NT2/D1 (cell line): ENCODE results near the gene RGS17.

Experiments
- DNase-seq: peaks from one replicate; pipeline ENCODE4 v3.0.0-alpha.2; 2011; ENCODE audit warnings: low read depth, low spot score
- H3K27me3 ChIP-seq: 2 replicates; pipeline ENCODE4 v1.6.0; 2011; ENCODE audit warnings: mild to moderate bottlenecking; ENCODE audit not compliant: insufficient read length, insufficient read depth
- H3K36me3 ChIP-seq: 2 replicates; pipeline ENCODE4 v1.6.1; 2011; ENCODE audit warnings: mild to moderate bottlenecking, low read length, mixed read lengths; ENCODE audit not compliant: insufficient read depth, insufficient read length
- H3K4me1 ChIP-seq: 2 replicates; pipeline ENCODE4 v1.5.1; 2011; ENCODE audit not compliant: insufficient read depth, insufficient read length
- H3K4me3 ChIP-seq: 2 replicates; pipeline ENCODE4 v1.5.1; 2011; ENCODE audit warnings: low read depth; ENCODE audit not compliant: insufficient read length
- H3K9ac ChIP-seq: 2 replicates; pipeline ENCODE4 v1.6.0; 2011; ENCODE audit warnings: low read depth; ENCODE audit not compliant: insufficient read length
- H3K9me3 ChIP-seq: 2 replicates; pipeline ENCODE4 v1.5.1; 2011; ENCODE audit warnings: mild to moderate bottlenecking, low read length; ENCODE audit not compliant: insufficient read depth
- SUZ12 ChIP-seq: IDR thresholded peaks from 2 replicates; pipeline ENCODE4 v1.6.1; 2011; ENCODE audit not compliant: insufficient read length, insufficient read depth; ENCODE audit errors: extremely low read depth
- YY1 ChIP-seq: IDR thresholded peaks from 2 replicates; pipeline ENCODE4 v1.6.1; 2011; ENCODE audit not compliant: insufficient read length, insufficient read depth
- ZNF274 ChIP-seq: IDR thresholded peaks from 2 replicates; pipeline ENCODE4 v1.6.1; 2011; ENCODE audit warnings: mild to moderate bottlenecking, low read depth, low read length

RGS17 gene

DNA sequence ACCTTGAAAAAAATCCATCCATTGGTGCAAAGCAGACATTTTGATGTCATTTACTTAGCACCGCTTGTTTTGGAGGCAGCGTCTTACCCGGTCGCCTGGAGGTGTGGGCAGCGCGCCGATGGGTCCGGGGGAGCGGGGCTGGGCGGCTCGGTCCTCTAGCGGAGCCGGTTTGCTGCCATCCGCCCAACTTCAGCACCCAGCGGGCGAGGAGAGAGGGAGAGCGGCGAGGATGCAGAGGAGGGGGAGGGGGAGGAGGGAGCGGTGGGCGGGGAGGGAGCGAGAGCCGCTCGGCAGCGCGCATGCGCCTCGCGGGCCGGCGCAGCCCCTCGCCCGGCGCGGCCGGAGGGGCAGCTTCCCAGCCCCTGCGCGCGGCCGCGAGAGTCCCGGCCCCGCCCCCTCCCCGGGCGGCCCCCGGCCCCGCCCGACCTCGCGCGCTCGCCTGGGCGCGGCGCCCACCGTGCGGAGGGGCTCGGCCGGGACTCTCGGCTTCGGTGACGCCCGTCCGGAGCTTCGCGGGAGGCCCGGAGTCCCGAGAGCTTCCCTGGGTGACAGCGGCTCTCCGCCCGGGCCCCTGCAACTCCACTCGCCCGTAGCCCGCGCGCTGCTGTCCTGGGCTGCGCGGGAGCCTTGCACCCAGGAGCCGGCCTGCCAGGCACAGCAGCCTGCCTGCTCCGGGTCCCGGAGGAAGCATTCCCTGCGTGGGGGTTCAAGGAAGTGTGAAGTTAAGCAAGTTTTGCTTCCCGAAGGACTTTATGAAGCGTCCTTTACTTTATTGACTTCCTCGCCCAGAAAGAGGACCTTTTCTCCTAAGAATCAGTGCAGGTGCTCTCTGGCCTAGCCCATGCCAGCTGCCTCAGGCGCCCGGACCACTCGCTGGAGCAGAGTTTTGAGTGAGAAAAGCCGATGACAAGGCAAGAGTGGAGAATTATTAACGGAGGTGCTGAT is at the start of gene RGS17:
TSS of gene RGS17 (minus strand) at position 246 of the 945 bp plus-strand sequence. CDS start 87,264 bp downstream, outside the sequence.
- Histone ChIP-seq H3K9ac (peak within 1 kb of the TSS; percentile 74), H3K36me3 (no peaks in the 10 kb centered on the region), H3K9me3 (no peaks in the 10 kb centered on the region; the same call in 1 of the 2 replicates), H3K4me1 (no peaks in the 10 kb centered on the region), H3K4me3 (peak within 1 kb of the TSS; percentile 63), H3K27me3 (peaks cover 45% of the 10 kb centered on the region)
- no peak for TF ChIP-seq SUZ12
- TF ChIP-seq YY1, result no peak
- TF ChIP-seq ZNF274, result no peak
- peak; percentile 50 for DNase-seq

DNA sequence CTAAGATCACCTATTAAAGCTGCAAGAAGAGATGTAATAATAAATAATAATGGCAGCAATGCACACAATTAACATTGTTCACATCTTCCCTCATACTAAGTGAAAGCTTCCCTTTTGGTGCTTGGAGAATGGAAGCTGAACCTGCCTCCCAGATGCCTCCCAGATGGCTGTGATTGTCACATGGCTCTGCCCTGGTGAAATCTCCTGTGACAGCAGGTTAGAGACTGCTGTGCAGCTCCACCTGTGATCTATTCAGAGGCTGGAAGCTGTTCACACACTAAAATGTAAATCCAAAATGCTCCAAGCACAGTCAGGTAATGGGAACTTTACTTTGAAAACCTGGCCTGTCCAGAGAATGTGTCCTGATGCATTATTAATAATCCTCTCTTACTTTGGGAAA is 41.7 kb upstream of the RGS17 start:
- no peak overlapping the region for H3K4me3 ChIP-seq
- H3K4me1 ChIP-seq, result no peaks in the 10 kb centered on the region
- no peak for DNase-seq
- H3K36me3 ChIP-seq, result no peaks in the 10 kb centered on the region
- H3K27me3 ChIP-seq, result no peaks in the 10 kb centered on the region
- TF ChIP-seq SUZ12 (no peak), YY1 (no peak), ZNF274 (no peak)
- no peak overlapping the region for H3K9ac ChIP-seq
- H3K9me3 ChIP-seq, result no peaks in the 10 kb centered on the region

GRCh38 chr6:153170511-153170910 is 39.4 kb upstream of the RGS17 start:
- no peak for DNase-seq
- no peak overlapping the region for H3K4me3 ChIP-seq
- H3K9ac ChIP-seq, result no peak overlapping the region
- TF ChIP-seq SUZ12, result no peak
- no peak for TF ChIP-seq ZNF274
- no peak for TF ChIP-seq YY1
- no peaks in the 10 kb centered on the region for H3K4me1 ChIP-seq
- H3K36me3 ChIP-seq, result no peaks in the 10 kb centered on the region
- H3K27me3 ChIP-seq, result no peaks in the 10 kb centered on the region
- no peaks in the 10 kb centered on the region for H3K9me3 ChIP-seq

GRCh38 chr6:153167907-153168306 is 36.8 kb upstream of the RGS17 start:
- H3K4me3 ChIP-seq, result no peak overlapping the region
- TF ChIP-seq YY1 (no peak), ZNF274 (no peak), SUZ12 (no peak)
- no peaks in the 10 kb centered on the region for H3K9me3 ChIP-seq
- no peaks in the 10 kb centered on the region for H3K4me1 ChIP-seq
- H3K36me3 ChIP-seq, result no peaks in the 10 kb centered on the region
- no peak for DNase-seq
- H3K9ac ChIP-seq, result no peak overlapping the region
- no peaks in the 10 kb centered on the region for H3K27me3 ChIP-seq

GRCh38 chr6:153167061-153167891 is 36.2 kb upstream of the RGS17 start:
- H3K9ac ChIP-seq, result no peak overlapping the region
- DNase-seq, result no peak
- no peak overlapping the region for H3K4me3 ChIP-seq

GRCh38 chr6:153162646-153163045 is 31.6 kb upstream of the RGS17 start:
- DNase-seq, result no peak
- Histone ChIP-seq H3K27me3 (no peaks in the 10 kb centered on the region), H3K4me3 (no peak overlapping the region), H3K4me1 (no peaks in the 10 kb centered on the region), H3K36me3 (no peaks in the 10 kb centered on the region), H3K9ac (no peak overlapping the region), H3K9me3 (no peaks in the 10 kb centered on the region)
- TF ChIP-seq ZNF274, result no peak
- no peak for TF ChIP-seq SUZ12
- no peak for TF ChIP-seq YY1

More at GRCh38 chr6:153167061-153167891, 36.2 kb upstream of the RGS17 start:
- Histone ChIP-seq H3K27me3 (no peaks in the 10 kb centered on the region), H3K4me1 (no peaks in the 10 kb centered on the region), H3K36me3 (no peaks in the 10 kb centered on the region), H3K9me3 (no peaks in the 10 kb centered on the region)
- TF ChIP-seq ZNF274, result no peak
- TF ChIP-seq SUZ12, result no peak
- no peak for TF ChIP-seq YY1
